Neuron (in vitro differentiated cells): ENCODE results near the gene VPS4A.

ENCODE experiments used
- H2AFZ ChIP-seq: one replicate; pipeline ENCODE4 v1.6.1; 2013; ENCODE audit warnings: low read depth, mild to moderate bottlenecking, inconsistent platforms, low read length, moderate library complexity
- H3K27me3 ChIP-seq: one replicate; pipeline ENCODE4 v1.6.1; 2013; ENCODE audit warnings: low read length; ENCODE audit not compliant: insufficient read depth
- H3K36me3 ChIP-seq: one replicate; pipeline ENCODE4 v1.6.1; 2013; ENCODE audit warnings: low read length; ENCODE audit not compliant: insufficient read depth
- H3K4me1 ChIP-seq: one replicate; pipeline ENCODE4 v1.6.1; 2013; ENCODE audit warnings: low read length; ENCODE audit not compliant: insufficient read depth
- H3K4me3 ChIP-seq: 2 replicates; pipeline ENCODE4 v1.5.1; 2013; ENCODE audit warnings: mild to moderate bottlenecking, low read length, moderate library complexity
- H3K9me3 ChIP-seq: one replicate; pipeline ENCODE4 v1.6.1; 2013; ENCODE audit warnings: low read length

The VPS4A gene

GRCh38 chr16:69314534-69314933 is 3.4 kb downstream of the VPS4A start:
- Histone ChIP-seq H3K27me3 (no peaks in the 10 kb centered on the region), H3K36me3 (peaks cover 56% of the 10 kb centered on the region), H3K4me3 (no peak overlapping the region), H3K4me1 (peaks cover 6% of the 10 kb centered on the region), H2AFZ (no peak overlapping the region), H3K9me3 (no peaks in the 10 kb centered on the region)

GRCh38 chr16:69315486-69316311 is 4.5 kb downstream of the VPS4A start:
- Histone ChIP-seq H3K9me3 (no peaks in the 10 kb centered on the region), H3K27me3 (no peaks in the 10 kb centered on the region), H3K36me3 (peaks cover 68% of the 10 kb centered on the region), H3K4me3 (no peak overlapping the region), H3K4me1 (peaks cover 6% of the 10 kb centered on the region), H2AFZ (no peak overlapping the region)

- H3K36me3 ChIP-seq, result peaks cover 77% of the 10 kb centered on the region
These were observed 5.5 kb downstream of the VPS4A start for GRCh38 chr16:69316595-69317034.

GRCh38 chr16:69318177-69318910 is 7.2 kb downstream of the VPS4A start:
- no peak overlapping the region for H2AFZ ChIP-seq
- no peaks in the 10 kb centered on the region for H3K4me1 ChIP-seq
- peaks cover 90% of the 10 kb centered on the region for H3K36me3 ChIP-seq
- no peaks in the 10 kb centered on the region for H3K9me3 ChIP-seq
- no peak overlapping the region for H3K4me3 ChIP-seq
- H3K27me3 ChIP-seq, result no peaks in the 10 kb centered on the region

More at GRCh38 chr16:69316595-69317034, 5.5 kb downstream of the VPS4A start:
- H2AFZ ChIP-seq, result no peak overlapping the region
- no peak overlapping the region for H3K4me3 ChIP-seq
- peaks cover 6% of the 10 kb centered on the region for H3K4me1 ChIP-seq
- no peaks in the 10 kb centered on the region for H3K27me3 ChIP-seq
- no peaks in the 10 kb centered on the region for H3K9me3 ChIP-seq

- Histone ChIP-seq H3K4me3 (no peak overlapping the region), H3K9me3 (no peaks in the 10 kb centered on the region), H3K27me3 (no peaks in the 10 kb centered on the region), H2AFZ (no peak overlapping the region), H3K36me3 (peaks cover 89% of the 10 kb centered on the region), H3K4me1 (no peaks in the 10 kb centered on the region)
These were observed 7.8 kb downstream of the VPS4A start for GRCh38 chr16:69318911-69319289.

- Histone ChIP-seq H3K27me3 (no peaks in the 10 kb centered on the region), H3K4me1 (no peaks in the 10 kb centered on the region), H2AFZ (no peak overlapping the region), H3K9me3 (no peaks in the 10 kb centered on the region), H3K36me3 (peaks cover 89% of the 10 kb centered on the region), H3K4me3 (no peak overlapping the region)
These were observed 8.2 kb downstream of the VPS4A start for GRCh38 chr16:69319381-69319780.

- no peaks in the 10 kb centered on the region for H3K4me1 ChIP-seq
- no peaks in the 10 kb centered on the region for H3K9me3 ChIP-seq
- H3K4me3 ChIP-seq, result no peak overlapping the region
- H3K27me3 ChIP-seq, result no peaks in the 10 kb centered on the region
- H3K36me3 ChIP-seq, result peaks cover 90% of the 10 kb centered on the region
- no peak overlapping the region for H2AFZ ChIP-seq
These were observed 8.9 kb downstream of the VPS4A start for GRCh38 chr16:69319826-69320739.

- no peaks in the 10 kb centered on the region for H3K4me1 ChIP-seq
- no peak overlapping the region for H3K4me3 ChIP-seq
- H3K27me3 ChIP-seq, result no peaks in the 10 kb centered on the region
- H2AFZ ChIP-seq, result no peak overlapping the region
- H3K9me3 ChIP-seq, result no peaks in the 10 kb centered on the region
- peaks cover 89% of the 10 kb centered on the region for H3K36me3 ChIP-seq
These were observed 9.6 kb downstream of the VPS4A start for GRCh38 chr16:69320740-69321073.

GRCh38 chr16:69321080-69321479 is 9.9 kb downstream of the VPS4A start:
- Histone ChIP-seq H3K9me3 (no peaks in the 10 kb centered on the region), H3K4me3 (no peak overlapping the region), H3K36me3 (peaks cover 89% of the 10 kb centered on the region), H3K27me3 (no peaks in the 10 kb centered on the region), H3K4me1 (no peaks in the 10 kb centered on the region), H2AFZ (no peak overlapping the region)

GRCh38 chr16:69322343-69322742 is 11.2 kb downstream of the VPS4A start:
- Histone ChIP-seq H3K9me3 (no peaks in the 10 kb centered on the region), H3K4me3 (no peak overlapping the region), H3K4me1 (no peaks in the 10 kb centered on the region), H3K36me3 (peaks cover 90% of the 10 kb centered on the region), H3K27me3 (no peaks in the 10 kb centered on the region), H2AFZ (no peak overlapping the region)

- no peaks in the 10 kb centered on the region for H3K27me3 ChIP-seq
- H3K4me1 ChIP-seq, result peaks cover 3% of the 10 kb centered on the region
- no peak overlapping the region for H3K4me3 ChIP-seq
- no peaks in the 10 kb centered on the region for H3K9me3 ChIP-seq
- H3K36me3 ChIP-seq, result peaks cover 91% of the 10 kb centered on the region
- H2AFZ ChIP-seq, result no peak overlapping the region
These were observed 12.3 kb downstream of the VPS4A start for GRCh38 chr16:69323415-69323814.

- H3K27me3 ChIP-seq, result no peaks in the 10 kb centered on the region
- H2AFZ ChIP-seq, result no peak overlapping the region
- H3K9me3 ChIP-seq, result no peaks in the 10 kb centered on the region
- peaks cover 91% of the 10 kb centered on the region for H3K36me3 ChIP-seq
- peaks cover 10% of the 10 kb centered on the region for H3K4me1 ChIP-seq
- no peak overlapping the region for H3K4me3 ChIP-seq
These were observed 12.9 kb downstream of the VPS4A start for GRCh38 chr16:69324013-69324531.
